HepG2 (cell line): ENCODE data around the gene MCF2L.
"Not testable (repeated sequence)": the region's sequence is repeated elsewhere in the genome, so short reads cannot be mapped to it uniquely, and the experiment has no call there.

Experiments
- CERS6 ChIP-seq: sonication (generic); formaldehyde crosslinking; IDR thresholded peaks from 2 replicates; pipeline ENCODE4 v1.5.0; 2020; ENCODE audit warnings: missing genetic modification reagents
- MYC ChIP-seq: sonication (generic); formaldehyde crosslinking; IDR thresholded peaks from 2 replicates; pipeline ENCODE4 v1.9.0; 2021; ENCODE audit warnings: missing genetic modification reagents, borderline replicate concordance
- SALL2 ChIP-seq: sonication (generic); formaldehyde crosslinking; IDR thresholded peaks from 2 replicates; pipeline ENCODE4 v1.8.1; 2023; ENCODE audit warnings: mild to moderate bottlenecking, missing genetic modification reagents, inconsistent platforms
- ZNF282 ChIP-seq: fragments of 450-650 bp; IDR thresholded peaks from 2 replicates; pipeline ENCODE4 v1.6.1; 2018; ENCODE audit not compliant: partially characterized antibody
- ZNF629 ChIP-seq: sonication (generic); formaldehyde crosslinking; conservative IDR thresholded peaks from 2 replicates; pipeline ENCODE4 v1.5.0; 2020; ENCODE audit warnings: missing genetic modification reagents

- not testable (repeated sequence) for TF ChIP-seq ZNF282; MYC; CERS6; SALL2 (CRISPR knock-in tag); ZNF629 (CRISPR knock-in tag)
Measured at GRCh38 chr13:113111821-113112220, 142.8 kb downstream of the MCF2L start.
